Measurements from ENCODE around the gene LRRC72.

- no peak for TF ChIP-seq CTCF (IDR thresholded peaks at IDR 0.05; ENCODE audit: poor library complexity)
- TF ChIP-seq EZH2phosphoT487 (IDR thresholded peaks at IDR 0.05; ENCODE audit: low read depth, severe bottlenecking, unreplicated experiment), result no peak
- TF ChIP-seq EZH2 (IDR thresholded peaks at IDR 0.05; ENCODE audit: borderline replicate concordance), result no peak
Observed at GRCh38 chr7:16494551-16494950, 32.1 kb upstream of the LRRC72 start.

Measured in hepatocyte (in vitro differentiated cells).